IMR-90 (cell line): ENCODE measurements around the gene DYRK1A. TPM values are rescaled to one million over a fixed set of nuclear protein-coding genes. Genes with fewer than 3 reads are reported as not detected.
A peak's percentile ranks its signal among the peaks of the same experiment; 100 is the strongest.

Source experiments
- ATAC-seq: fragments of 200-7000 bp; cut with Tn5 transposase; 2 replicates; pipeline ENCODE4 v1.9.1; 2020; ENCODE audit warnings: low read depth, mild to moderate bottlenecking, moderate library complexity
- BruUV-seq: library from RNA; stranded (reverse); fragments of 400-500 nt; replicated peaks from 2 replicates; lab custom pipeline; 2021; lab: Mats Ljungman, UMichigan
- CTCF ChIA-PET: fragments of 300-600 bp; formaldehyde crosslinking; extraction: SDS; loops from one replicate; lab custom pipeline; 2021; ENCODE audit warnings: antibody characterized with exemption; lab: Yijun Ruan, JAX
- POLR2A ChIA-PET: fragments of 300-600 bp; sonication (Branson Sonifier 250); formaldehyde crosslinking; loops from one replicate; lab custom pipeline; 2022; ENCODE audit warnings: antibody characterized with exemption; ENCODE audit not compliant: unreplicated experiment; lab: Charles Lee
- DNase-seq: peaks from one replicate; pipeline ENCODE4 v3.0.0; 2013
- H2AFZ ChIP-seq: replicated peaks from 2 replicates; pipeline ENCODE3; 2013; ENCODE audit warnings: low read length, mild to moderate bottlenecking; ENCODE audit not compliant: poor library complexity
- H2AK5ac ChIP-seq: 2 replicates; pipeline ENCODE4 v1.6.1; 2013; ENCODE audit warnings: low read depth, low read length, inconsistent platforms
- H2AK9ac ChIP-seq: replicated peaks from 2 replicates; pipeline ENCODE3; 2013; ENCODE audit warnings: mild to moderate bottlenecking, low read depth, low read length, moderate library complexity; ENCODE audit not compliant: poor library complexity
- H2BK120ac ChIP-seq: 2 replicates; pipeline ENCODE4 v1.6.1; 2013; ENCODE audit warnings: low read depth, low read length, inconsistent platforms
- H2BK15ac ChIP-seq: 3 replicates; pipeline ENCODE4 v1.6.1; 2013; ENCODE audit warnings: low read depth, low read length, inconsistent platforms
- H2BK20ac ChIP-seq: 2 replicates; pipeline ENCODE4 v1.6.1; 2013; ENCODE audit warnings: low read depth, mild to moderate bottlenecking, inconsistent platforms, low read length, moderate library complexity
- H2BK5ac ChIP-seq: 2 replicates; pipeline ENCODE4 v1.6.1; 2013; ENCODE audit warnings: mild to moderate bottlenecking, low read depth, low read length, inconsistent platforms; ENCODE audit not compliant: poor library complexity, severe bottlenecking
- H3K14ac ChIP-seq: replicated peaks from 2 replicates; pipeline ENCODE4 v1.6.1; 2013; ENCODE audit warnings: low read depth, low read length, inconsistent platforms
- H3K18ac ChIP-seq: 2 replicates; pipeline ENCODE4 v1.6.1; 2013; ENCODE audit warnings: low read depth, low read length, control low read depth
- H3K23ac ChIP-seq: 2 replicates; pipeline ENCODE4 v1.6.1; 2013; ENCODE audit warnings: low read depth, low read length, inconsistent platforms
- H3K27ac ChIP-seq: 2 replicates; pipeline ENCODE4 v1.5.1; 2013; ENCODE audit warnings: mild to moderate bottlenecking, control low read depth, low read length; ENCODE audit not compliant: insufficient read depth
- H3K27me3 ChIP-seq: 2 replicates; pipeline ENCODE4 v1.6.1; 2013; ENCODE audit warnings: low read length; ENCODE audit not compliant: control insufficient read depth, insufficient read depth
- H3K36me3 ChIP-seq: 2 replicates; pipeline ENCODE4 v1.6.1; 2013; ENCODE audit warnings: low read length, mixed read lengths; ENCODE audit not compliant: control insufficient read depth, insufficient read depth
- H3K4ac ChIP-seq: 2 replicates; pipeline ENCODE4 v1.6.1; 2013; ENCODE audit warnings: low read depth, low read length, inconsistent platforms
- H3K4me1 ChIP-seq: 2 replicates; pipeline ENCODE4 v1.6.1; 2013; ENCODE audit warnings: low read length, mixed read lengths; ENCODE audit not compliant: control insufficient read depth, insufficient read depth
- H3K4me2 ChIP-seq: 2 replicates; pipeline ENCODE4 v1.6.1; 2013; ENCODE audit warnings: low read depth, mild to moderate bottlenecking, control low read depth, low read length, moderate library complexity
- H3K4me3 ChIP-seq: 2 replicates; pipeline ENCODE4 v1.5.1; 2013; ENCODE audit warnings: low read depth, mild to moderate bottlenecking, control low read depth, low read length, moderate library complexity; ENCODE audit not compliant: insufficient read depth
- H3K56ac ChIP-seq: 2 replicates; pipeline ENCODE4 v1.6.1; 2013; ENCODE audit warnings: low read length, inconsistent platforms; ENCODE audit not compliant: insufficient read depth; ENCODE audit errors: extremely low read depth
- H3K79me1 ChIP-seq, 2 experiments: 2 replicates each; pipeline ENCODE4 v1.6.1; 2013; ENCODE audit warnings: low read length in 2 of 2, inconsistent platforms in 1 of 2, low read depth in 1 of 2
- H3K9ac ChIP-seq: 2 replicates; pipeline ENCODE4 v1.6.1; 2013; ENCODE audit warnings: low read depth, low read length, control low read depth
- H3K9me1 ChIP-seq: 2 replicates; pipeline ENCODE4 v1.6.1; 2013; ENCODE audit warnings: low read length, inconsistent platforms; ENCODE audit not compliant: insufficient read depth
- H3K9me3 ChIP-seq: 2 replicates; pipeline ENCODE4 v1.6.1; 2013; ENCODE audit warnings: low read length; ENCODE audit not compliant: control insufficient read depth, insufficient read depth
- H4K20me1 ChIP-seq: 2 replicates; pipeline ENCODE4 v1.6.1; 2013; ENCODE audit warnings: low read length, inconsistent platforms; ENCODE audit not compliant: insufficient read depth
- H4K5ac ChIP-seq: 2 replicates; pipeline ENCODE4 v1.6.1; 2013; ENCODE audit warnings: mild to moderate bottlenecking, low read depth, low read length, control low read depth
- H4K8ac ChIP-seq, 2 experiments: 2 replicates each; pipeline ENCODE4 v1.6.1; 2013; ENCODE audit warnings: low read depth in 2 of 2, low read length in 2 of 2, control low read depth in 1 of 2, inconsistent platforms in 1 of 2
- H4K91ac ChIP-seq: 2 replicates; pipeline ENCODE4 v1.6.1; 2013; ENCODE audit warnings: low read depth, low read length, inconsistent platforms; ENCODE audit not compliant: insufficient read depth
- CHD1 ChIP-seq: IDR thresholded peaks from 2 replicates; pipeline ENCODE4 v1.6.1; 2012; ENCODE audit warnings: low read depth, low read length, improper control_type of control experiment
- SMC3 ChIP-seq: fragments of 150-350 bp; IDR thresholded peaks from 2 replicates; pipeline ENCODE4 v1.6.1; 2016; ENCODE audit warnings: low read depth, mild to moderate bottlenecking, antibody characterized with exemption, low read length, moderate library complexity
- USF2 ChIP-seq: fragments of 150-350 bp; IDR thresholded peaks from 2 replicates; pipeline ENCODE4 v1.6.1; 2017; ENCODE audit warnings: mild to moderate bottlenecking, antibody characterized with exemption, low read length, low read depth
- WGBS, 2 experiments: methylation state at CpG; one replicate each; pipeline versions ENCODE4 v1.1.5 to v1.1.7; 2013; ENCODE audit warnings: missing lambda C conversion rate in 2 of 2; ENCODE audit not compliant: insufficient read length in 1 of 2; ENCODE audit errors: extremely low coverage in 2 of 2; 5-methylcytosine and 5-hydroxymethylcytosine counted together
- dilution Hi-C: fragments of 300-500 bp; cut with HindIII; formaldehyde crosslinking; loops from one replicate; pipeline ENCODE4 v1.14.3; 2018; ENCODE audit warnings: low sequenced_read_pairs; ENCODE audit not compliant: unreplicated experiment
- in situ Hi-C: fragments of 300-500 bp; cut with MboI; formaldehyde crosslinking; loops from 3 replicates; pipeline ENCODE4 v1.14.3; 2019; ENCODE audit warnings: low sequenced_read_pairs, inconsistent platforms, mixed read lengths
- intact Hi-C: fragments of 100-400 bp; cut with micrococcal nuclease; formaldehyde crosslinking; loops from 2 replicates; pipeline ENCODE4 v1.10.0; 2022
- polyA plus RNA-seq, 3 experiments: library from polyadenylated mRNA; depleted of rRNA; stranded (reverse); fragments of >200 nt; gene quantifications; 2 replicates each; pipeline ENCODE4 v1.2.3, GENCODE V29; 2012; ENCODE audit warnings: low replicate concordance in 1 of 3
- total RNA-seq: library from RNA; depleted of rRNA; stranded (reverse); fragments of >200 nt; gene quantifications from 2 replicates; pipeline ENCODE4 v1.2.3, GENCODE V29; 2012

DYRK1A gene
- total and polyA plus RNA-seq, 2 of the 4 experiments (the other 2 are of a cell fraction): 18.6 to 50.5 TPM

GRCh38 chr21:37337831-37338230 is 28.7 kb upstream of the DYRK1A start:
- Histone ChIP-seq H4K91ac (peak overlapping the region; percentile 59; the same call in 1 of the 2 replicates), H3K4me1 (peaks cover 5% of the 10 kb centered on the region), H3K36me3 (no peaks in the 10 kb centered on the region), H3K4me2 (no peak overlapping the region), H3K56ac (no peak overlapping the region), H3K4me3 (no peak overlapping the region), H3K27ac (peak overlapping the region; percentile 18; the same call in 1 of the 2 replicates), H3K27me3 (no peaks in the 10 kb centered on the region), H3K4ac (peak overlapping the region; percentile 47; the same call in 1 of the 2 replicates), H4K5ac (no peak overlapping the region), H3K9me1 (peaks cover 4% of the 10 kb centered on the region; the same call in 1 of the 2 replicates), H2AK9ac (no peak overlapping the region), H2BK15ac (no peak overlapping the region; the same call in 2 of the 3 replicates), H2AK5ac (0 out of 2 replicates have a peak overlapping the region, but pooled peaks have one; percentile 45), H2BK5ac (peak overlapping the region; percentile 21), H4K8ac (no peak overlapping the region), H3K9me3 (no peaks in the 10 kb centered on the region), H3K14ac (no peak overlapping the region), H3K9ac (no peak overlapping the region), H2BK120ac (peak overlapping the region; percentile 82), H3K23ac (no peak overlapping the region), H3K18ac (no peak overlapping the region), H3K79me1 (no peaks in the 10 kb centered on the region), H4K20me1 (no peaks in the 10 kb centered on the region), H2BK20ac (peak overlapping the region; percentile 78), H2AFZ (no peak overlapping the region)
- dilution Hi-C loops (no loop called here), in situ Hi-C loops (no loop called here), intact Hi-C loops (no loop called here)
- no CpG with 5 or more reads among the region's 2 CpGs for WGBS, 2 experiments
- ChIA-PET CTCF (no interaction called here), POLR2A (no interaction called here)
- TF ChIP-seq USF2 (no peak), SMC3 (no peak), CHD1 (no peak)
- DNase-seq: no peak
- ATAC-seq: no peak
- no TSS peak for BruUV-seq
